GM23248 (cell line): ENCODE data around the gene PLXNA1.

ENCODE experiments used
- EZH2 ChIP-seq: fragments of 200-600 bp; sonication (generic); IDR thresholded peaks from 2 replicates; pipeline ENCODE4 v1.6.1; 2018; ENCODE audit warnings: antibody characterized with exemption, mild to moderate bottlenecking; ENCODE audit not compliant: insufficient read depth, poor library complexity, severe bottlenecking
- EZH2phosphoT487 ChIP-seq: fragments of 200-600 bp; sonication (generic); IDR thresholded peaks from 2 replicates; pipeline ENCODE4 v1.6.1; 2018; ENCODE audit warnings: antibody characterized with exemption, moderate library complexity, mild to moderate bottlenecking, low read depth; ENCODE audit not compliant: insufficient read depth

GRCh38 chr3:126996905-126997304 lies 14.0 kb downstream of the PLXNA1 start:
- TF ChIP-seq EZH2 (no peak), EZH2phosphoT487 (no peak)
